Kidney (tissue), 14 donors: Measurements from ENCODE around the gene GRM7. TPM values are rescaled to one million over a fixed set of nuclear protein-coding genes. Genes with fewer than 3 reads are reported as not detected.

ENCODE experiments used
- DNase-seq, 5 donors: peaks; one replicate each; pipeline ENCODE4 v3.0.0-alpha.2; 2013 to 2020
- FAIRE-seq: peaks from 2 replicates; lab custom pipeline; 2012; peaks lifted over from hg19 to GRCh38; lab: Jason Lieb, UNC
- H3K27ac ChIP-seq, 2 donors: one replicate each; pipeline ENCODE4 v1.7.0; 2013; ENCODE audit warnings: low read depth in 2 of 2, low read length in 2 of 2, inconsistent platforms in 1 of 2
- H3K27me3 ChIP-seq: one replicate; pipeline ENCODE4 v1.7.1; 2013; ENCODE audit warnings: low read length, inconsistent platforms; ENCODE audit not compliant: control insufficient read depth, insufficient read depth
- H3K36me3 ChIP-seq, 3 donors: one replicate each; pipeline versions ENCODE4 v1.7.0 to v1.7.1; 2013; ENCODE audit warnings: low read length in 3 of 3, control low read depth in 1 of 3, inconsistent platforms in 1 of 3; ENCODE audit not compliant: insufficient read depth in 3 of 3, control insufficient read depth in 2 of 3
- H3K4me1 ChIP-seq, 3 donors: one replicate each; pipeline versions ENCODE4 v1.7.0 to v1.7.1; 2013; ENCODE audit warnings: low read length in 3 of 3, inconsistent platforms in 1 of 3, low read depth in 1 of 3; ENCODE audit not compliant: control insufficient read depth in 2 of 3, insufficient read depth in 2 of 3
- H3K4me3 ChIP-seq, 3 donors: one replicate each; pipeline versions ENCODE4 v1.7.0 to v1.8.1; 2013; ENCODE audit warnings: low read length in 3 of 3, control low read depth in 1 of 3, inconsistent platforms in 1 of 3
- H3K9ac ChIP-seq, 3 donors: one replicate each; pipeline versions ENCODE4 v1.7.0 to v1.7.1; 2013; ENCODE audit warnings: low read length in 3 of 3, control low read depth in 1 of 3, inconsistent platforms in 1 of 3
- H3K9me3 ChIP-seq, 3 donors: one replicate each; pipeline versions ENCODE4 v1.7.0 to v1.7.1; 2013; ENCODE audit warnings: low read length in 3 of 3, control low read depth in 1 of 3, inconsistent platforms in 1 of 3; ENCODE audit not compliant: control insufficient read depth in 2 of 3, insufficient read depth in 1 of 3
- CTCF ChIP-seq: IDR thresholded peaks from 3 replicates; pipeline ENCODE4 v1.5.1; 2012; ENCODE audit warnings: mild to moderate bottlenecking, moderate library complexity, borderline replicate concordance; ENCODE audit not compliant: insufficient read depth; ENCODE audit errors: extremely low read depth
- intact Hi-C: fragments of 100-400 bp; cut with DNase I; formaldehyde crosslinking; loops from one replicate; pipeline ENCODE4 v1.11.1; 2022
- polyA plus RNA-seq: library from polyadenylated mRNA; stranded (reverse); fragments of 350-450 nt; fragmentation: Illumina TruSeq; extraction: RNeasy Lipid Tissue Mini Kit (QIAGEN cat#74804); gene quantifications from one replicate; pipeline ENCODE4 v1.2.3, GENCODE V29; 2014; ENCODE audit warnings: low read depth, low replicate concordance; ENCODE audit not compliant: insufficient read depth
- total RNA-seq: library from RNA; stranded (reverse); fragmentation: NEBNext Ultra II Directional; extraction: Animal tissue kit (Norgen Biotek cat#: 25700); gene quantifications from one replicate; pipeline ENCODE4 v1.2.1, GENCODE V29; 2021
- donor health status: control.
- donor health status: control.
- donor health status: control.
- donor health status: control.
- donor health status: control.
- donor health status: DM: yes; HTN: yes; CAD: no.
- donor health status: Normal renal cell carcinoma (clear cell type).

GRM7 gene
- total and polyA plus RNA-seq, 2 donors from 2014 or later: 0.16 TPM; not detected in 1

GRCh38 chr3:7203969-7204847, 343.3 kb downstream of the GRM7 start:
- peak overlapping the region; percentile 21 to 45 for H3K27ac ChIP-seq
- DNase-seq: no peak
- H3K36me3 ChIP-seq: no peaks in the 10 kb centered on the region
- peak overlapping the region in 1 of 3 donors; percentile 49 for H3K4me3 ChIP-seq
- intact Hi-C loops: no loop called here
- no peaks in the 10 kb centered on the region for H3K9me3 ChIP-seq
- H3K4me1 ChIP-seq: peaks cover 0 to 3% (median 3%) of the 10 kb centered on the region in 3 donors
- no peak for FAIRE-seq
- H3K27me3 ChIP-seq: no peaks in the 10 kb centered on the region
- TF ChIP-seq CTCF: no peak
- H3K9ac ChIP-seq: no peak overlapping the region

- Histone ChIP-seq H3K36me3 (no peaks in the 10 kb centered on the region), H3K9me3 (no peaks in the 10 kb centered on the region), H3K27me3 (no peaks in the 10 kb centered on the region), H3K4me1 (peaks cover 0 to 3% (median 3%) of the 10 kb centered on the region in 3 donors), H3K4me3 (peak overlapping the region in 2 of 3 donors; percentile 41 to 49), H3K9ac (no peak overlapping the region), H3K27ac (peak overlapping the region; percentile 59 to 65)
- DNase-seq (peak in 1 of 5 donors; percentile 20), FAIRE-seq (peak; percentile 85)
- intact Hi-C loops: no loop called here
- TF ChIP-seq CTCF: no peak
These were observed 343.9 kb downstream of the GRM7 start for GRCh38 chr3:7204848-7205156.

GRCh38 chr3:7205535-7205934, 344.6 kb downstream of the GRM7 start:
- H3K27ac ChIP-seq: peak overlapping the region; percentile 37 to 59
- FAIRE-seq (no peak), DNase-seq (no peak)
- TF ChIP-seq CTCF: no peak
- peak overlapping the region in 1 of 3 donors; percentile 36 for H3K9ac ChIP-seq
- no peaks in the 10 kb centered on the region for H3K36me3 ChIP-seq
- no peaks in the 10 kb centered on the region for H3K9me3 ChIP-seq
- peaks cover 0 to 3% (median 3%) of the 10 kb centered on the region in 3 donors for H3K4me1 ChIP-seq
- H3K27me3 ChIP-seq: no peaks in the 10 kb centered on the region
- intact Hi-C loops: no loop called here
- peak overlapping the region in 2 of 3 donors; percentile 49 to 68 for H3K4me3 ChIP-seq
